ENCODE data around the gene CMIP.

GRCh38 chr16:81496742-81497141 lies 52.1 kb downstream of the CMIP start:
- TF ChIP-seq CTCF (IDR thresholded peaks at IDR 0.05) (no peak), POLR2A (IDR thresholded peaks at IDR 0.05) (no peak)

Data from thyroid gland (tissue), 4 donors.